ENCODE measurements around the gene CADPS2. TPM values are rescaled to one million over a fixed set of nuclear protein-coding genes. Genes with fewer than 3 reads are reported as not detected.

CADPS2 gene
- total and polyA plus RNA-seq, 2 donors (not counting 1 experiment from before 2014, with no cell fraction given), result 11.5 to 32.2 TPM

DNA sequence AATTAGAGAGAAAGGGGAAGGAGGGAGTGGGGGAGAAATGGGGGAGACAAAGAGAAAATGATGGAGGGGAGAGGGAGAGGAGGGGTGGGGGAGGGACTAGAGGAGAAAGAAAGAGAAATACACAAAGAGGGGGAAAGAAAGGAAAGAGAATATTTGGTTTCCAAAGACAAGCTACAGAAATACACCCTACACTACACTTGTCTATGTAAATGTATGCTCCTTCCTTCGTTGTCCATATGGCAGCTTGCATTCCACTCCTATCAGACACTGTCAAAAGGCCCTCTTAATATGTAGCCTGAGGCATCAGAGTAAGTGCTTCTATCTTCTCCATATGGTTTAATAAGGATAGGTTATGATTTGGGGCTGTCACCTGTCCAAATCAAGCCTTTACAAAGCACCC is 488.9 kb downstream of the CADPS2 start:
- H3K4me3 ChIP-seq (replicated peaks in 1 of 4; ENCODE audit: control extremely low read depth in 1 of 4, insufficient read depth in 1 of 4, low read depth in 3 of 4, low read length in 4 of 4), result no peak overlapping the region
- no peaks in the 10 kb centered on the region for H3K9me3 ChIP-seq (ENCODE audit: control insufficient read depth, insufficient read depth, low read depth, low read length)
- no peak for DNase-seq (ENCODE audit: low read depth in 2 of 2)
- no peak for TF ChIP-seq EZH2 (IDR thresholded peaks at IDR 0.05; ENCODE audit: low read length, missing control alignments)
- TF ChIP-seq, protein P1, sequence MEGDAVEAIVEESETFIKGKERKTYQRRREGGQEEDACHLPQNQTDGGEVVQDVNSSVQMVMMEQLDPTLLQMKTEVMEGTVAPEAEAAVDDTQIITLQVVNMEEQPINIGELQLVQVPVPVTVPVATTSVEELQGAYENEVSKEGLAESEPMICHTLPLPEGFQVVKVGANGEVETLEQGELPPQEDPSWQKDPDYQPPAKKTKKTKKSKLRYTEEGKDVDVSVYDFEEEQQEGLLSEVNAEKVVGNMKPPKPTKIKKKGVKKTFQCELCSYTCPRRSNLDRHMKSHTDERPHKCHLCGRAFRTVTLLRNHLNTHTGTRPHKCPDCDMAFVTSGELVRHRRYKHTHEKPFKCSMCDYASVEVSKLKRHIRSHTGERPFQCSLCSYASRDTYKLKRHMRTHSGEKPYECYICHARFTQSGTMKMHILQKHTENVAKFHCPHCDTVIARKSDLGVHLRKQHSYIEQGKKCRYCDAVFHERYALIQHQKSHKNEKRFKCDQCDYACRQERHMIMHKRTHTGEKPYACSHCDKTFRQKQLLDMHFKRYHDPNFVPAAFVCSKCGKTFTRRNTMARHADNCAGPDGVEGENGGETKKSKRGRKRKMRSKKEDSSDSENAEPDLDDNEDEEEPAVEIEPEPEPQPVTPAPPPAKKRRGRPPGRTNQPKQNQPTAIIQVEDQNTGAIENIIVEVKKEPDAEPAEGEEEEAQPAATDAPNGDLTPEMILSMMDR (conservative IDR thresholded peaks at IDR 0.05 in 1 of 2, IDR thresholded peaks at IDR 0.05 in 1 of 2; ENCODE audit: low read depth in 1 of 2, low read length in 2 of 2), result no peak
- no peak overlapping the region for H3K4me2 ChIP-seq (ENCODE audit: extremely low read depth, insufficient read depth, low read length)
- no peak overlapping the region for H3K27ac ChIP-seq (ENCODE audit: insufficient read depth, low read length)
- H3K4me1 ChIP-seq (ENCODE audit: control insufficient read depth, extremely low read depth, insufficient read depth, low read length), result no peaks in the 10 kb centered on the region
- no peaks in the 10 kb centered on the region for H3K79me2 ChIP-seq (ENCODE audit: control insufficient read depth, insufficient read depth, low read length)
- H4K20me1 ChIP-seq (ENCODE audit: control insufficient read depth, extremely low read depth, insufficient read depth, low read length), result no peaks in the 10 kb centered on the region
- no peaks in the 10 kb centered on the region for H3K27me3 ChIP-seq (ENCODE audit: control insufficient read depth, insufficient read depth, low read length)
- H2AFZ ChIP-seq (ENCODE audit: low read length), result no peak overlapping the region
- H3K9ac ChIP-seq (ENCODE audit: insufficient read depth, low read length), result no peak overlapping the region
- no peaks in the 10 kb centered on the region for H3K36me3 ChIP-seq (ENCODE audit: control insufficient read depth, insufficient read depth, low read length)

DNA sequence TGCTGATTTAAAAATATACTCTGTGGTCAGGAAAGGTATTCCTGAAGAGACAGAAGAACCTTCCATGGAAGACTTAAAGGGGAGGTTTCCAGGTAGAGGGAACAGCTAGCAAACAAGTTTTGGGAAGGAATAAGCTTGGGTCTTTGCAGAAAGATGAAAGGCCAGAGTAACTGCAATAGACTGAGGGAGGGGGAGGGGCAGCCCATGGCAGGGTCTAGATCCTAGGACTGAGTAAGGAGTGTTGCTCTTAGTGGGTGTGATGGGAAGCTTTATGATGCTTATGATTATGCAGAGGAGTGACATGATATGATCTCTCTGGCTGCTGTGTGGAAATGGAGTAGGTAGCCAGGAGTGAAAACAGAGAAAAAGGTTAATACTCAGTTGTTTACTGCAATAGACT is 491.7 kb downstream of the CADPS2 start:
- no peaks in the 10 kb centered on the region for H3K9me3 ChIP-seq (ENCODE audit: control insufficient read depth, insufficient read depth, low read depth, low read length)
- no peaks in the 10 kb centered on the region for H3K79me2 ChIP-seq (ENCODE audit: control insufficient read depth, insufficient read depth, low read length)
- DNase-seq (ENCODE audit: low read depth in 2 of 2), result no peak
- H3K36me3 ChIP-seq (ENCODE audit: control insufficient read depth, insufficient read depth, low read length), result no peaks in the 10 kb centered on the region
- no peak overlapping the region for H3K4me3 ChIP-seq (replicated peaks in 1 of 4; ENCODE audit: control extremely low read depth in 1 of 4, insufficient read depth in 1 of 4, low read depth in 3 of 4, low read length in 4 of 4)
- no peak overlapping the region for H3K9ac ChIP-seq (ENCODE audit: insufficient read depth, low read length)
- TF ChIP-seq EZH2 (IDR thresholded peaks at IDR 0.05; ENCODE audit: low read length, missing control alignments), result no peak
- TF ChIP-seq, protein P1 (conservative IDR thresholded peaks at IDR 0.05 in 1 of 2, IDR thresholded peaks at IDR 0.05 in 1 of 2; ENCODE audit: low read depth in 1 of 2, low read length in 2 of 2), result no peak
- H4K20me1 ChIP-seq (ENCODE audit: control insufficient read depth, extremely low read depth, insufficient read depth, low read length), result no peaks in the 10 kb centered on the region
- no peak overlapping the region for H3K27ac ChIP-seq (ENCODE audit: insufficient read depth, low read length)
- no peak overlapping the region for H2AFZ ChIP-seq (ENCODE audit: low read length)
- no peaks in the 10 kb centered on the region for H3K4me1 ChIP-seq (ENCODE audit: control insufficient read depth, extremely low read depth, insufficient read depth, low read length)
- H3K4me2 ChIP-seq (ENCODE audit: extremely low read depth, insufficient read depth, low read length), result no peak overlapping the region
- H3K27me3 ChIP-seq (ENCODE audit: control insufficient read depth, insufficient read depth, low read length), result no peaks in the 10 kb centered on the region

DNA sequence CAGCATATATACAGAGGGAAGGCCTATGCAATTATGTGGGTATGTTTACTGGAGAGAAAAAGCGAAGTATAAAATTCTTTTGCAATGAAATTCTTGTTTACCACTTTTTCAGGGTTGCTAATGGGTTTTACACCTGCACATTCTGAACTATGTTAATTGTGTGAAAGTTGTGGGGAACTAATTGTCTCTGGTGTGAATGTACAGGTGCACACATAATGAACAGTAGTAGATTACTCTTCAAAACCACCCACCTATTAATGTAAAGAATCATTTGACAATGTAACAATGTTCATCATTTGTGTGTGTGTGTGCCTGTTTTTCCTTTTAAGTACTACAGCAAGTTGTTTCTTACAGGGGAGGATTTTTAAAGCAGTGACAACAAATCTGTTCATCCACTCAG is 501.7 kb downstream of the CADPS2 start:
- Histone ChIP-seq H3K4me1 (ENCODE audit: control insufficient read depth, extremely low read depth, insufficient read depth, low read length) (no peaks in the 10 kb centered on the region), H3K9me3 (ENCODE audit: control insufficient read depth, insufficient read depth, low read depth, low read length) (no peaks in the 10 kb centered on the region), H3K4me2 (ENCODE audit: extremely low read depth, insufficient read depth, low read length) (no peak overlapping the region), H3K9ac (ENCODE audit: insufficient read depth, low read length) (no peak overlapping the region), H4K20me1 (ENCODE audit: control insufficient read depth, extremely low read depth, insufficient read depth, low read length) (no peaks in the 10 kb centered on the region), H3K4me3 (replicated peaks in 1 of 4; ENCODE audit: control extremely low read depth in 1 of 4, insufficient read depth in 1 of 4, low read depth in 3 of 4, low read length in 4 of 4) (no peak overlapping the region), H3K27me3 (ENCODE audit: control insufficient read depth, insufficient read depth, low read length) (no peaks in the 10 kb centered on the region), H3K79me2 (ENCODE audit: control insufficient read depth, insufficient read depth, low read length) (no peaks in the 10 kb centered on the region), H3K36me3 (ENCODE audit: control insufficient read depth, insufficient read depth, low read length) (no peaks in the 10 kb centered on the region), H2AFZ (ENCODE audit: low read length) (no peak overlapping the region), H3K27ac (ENCODE audit: insufficient read depth, low read length) (no peak overlapping the region)
- DNase-seq (ENCODE audit: low read depth in 2 of 2), result no peak
- TF ChIP-seq EZH2 (IDR thresholded peaks at IDR 0.05; ENCODE audit: low read length, missing control alignments), result no peak
- TF ChIP-seq, protein P1 (conservative IDR thresholded peaks at IDR 0.05 in 1 of 2, IDR thresholded peaks at IDR 0.05 in 1 of 2; ENCODE audit: low read depth in 1 of 2, low read length in 2 of 2), result no peak
